Measurements from ENCODE around the gene IGFL4.

DNA sequence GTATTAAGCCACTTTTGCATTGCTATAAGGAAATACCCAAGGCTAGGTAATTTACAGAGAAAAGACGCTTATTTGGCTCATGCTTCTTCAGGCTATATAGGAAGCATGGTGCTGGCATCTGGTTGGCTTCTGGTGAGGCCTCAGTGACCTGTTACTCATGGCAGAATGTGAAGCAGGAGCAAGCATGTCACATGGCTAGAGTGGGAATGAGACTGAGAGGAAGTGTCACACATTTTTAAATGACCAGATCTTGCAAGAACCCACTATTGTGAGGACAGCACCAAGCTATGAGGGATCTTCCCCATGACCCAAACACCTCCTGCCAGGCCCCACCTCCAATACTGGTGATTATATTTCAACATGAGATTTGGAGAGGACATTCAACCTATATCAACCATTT is 25.7 kb upstream of the IGFL4 start:
- TF ChIP-seq CTCF (IDR thresholded peaks at IDR 0.05) (no peak), POLR2A (IDR thresholded peaks at IDR 0.05) (no peak)

Data from breast epithelium (tissue), 3 donors.